Fibroblast of skin of left biceps (primary cell): ENCODE data around the gene SEMA3C.
"Not testable (repeated sequence)": the region's sequence is repeated elsewhere in the genome, so short reads cannot be mapped to it uniquely, and the experiment has no call there.

ENCODE experiments used
- DNase-seq, 2 experiments: peaks; one replicate each; pipeline ENCODE4 v3.0.0-alpha.2; 2013; ENCODE audit warnings: low read depth in 2 of 2

The SEMA3C gene

GRCh38 chr7:80926955-80927354 is 8.1 kb upstream of the SEMA3C start:
- DNase-seq: not testable (repeated sequence)

GRCh38 chr7:80924090-80924489 is 5.2 kb upstream of the SEMA3C start:
- DNase-seq: no peak

- no peak for DNase-seq
Measured at GRCh38 chr7:80923211-80923612, 4.4 kb upstream of the SEMA3C start.

- no peak for DNase-seq
Measured at GRCh38 chr7:80922253-80923049, 3.6 kb upstream of the SEMA3C start.

- DNase-seq: no peak
Measured at GRCh38 chr7:80921130-80921529, 2.3 kb upstream of the SEMA3C start.

- DNase-seq: no peak
Measured at GRCh38 chr7:80918399-80918798, 452 bp downstream of the SEMA3C start.

GRCh38 chr7:80916770-80917741 is 1.8 kb downstream of the SEMA3C start:
- DNase-seq: no peak

- DNase-seq: no peak
Measured at GRCh38 chr7:80910228-80910627, 8.6 kb downstream of the SEMA3C start.

- no peak for DNase-seq
Measured at GRCh38 chr7:80908360-80908797, 10.5 kb downstream of the SEMA3C start.

GRCh38 chr7:80907612-80908011 is 11.2 kb downstream of the SEMA3C start:
- DNase-seq: no peak

GRCh38 chr7:80907141-80907601 is 11.7 kb downstream of the SEMA3C start:
- DNase-seq: no peak

GRCh38 chr7:80905334-80905733 is 13.5 kb downstream of the SEMA3C start:
- no peak for DNase-seq

- no peak for DNase-seq
Measured at GRCh38 chr7:80902716-80903308, 16.0 kb downstream of the SEMA3C start.

GRCh38 chr7:80902019-80902418 is 16.8 kb downstream of the SEMA3C start:
- DNase-seq: no peak

- no peak for DNase-seq
Measured at GRCh38 chr7:80900583-80901576, 18.0 kb downstream of the SEMA3C start.

GRCh38 chr7:80896906-80897598 is 21.8 kb downstream of the SEMA3C start:
- DNase-seq: no peak

- DNase-seq: no peak
Measured at GRCh38 chr7:80895056-80895455, 23.8 kb downstream of the SEMA3C start.

- no peak for DNase-seq
Measured at GRCh38 chr7:80891259-80891544, 27.6 kb downstream of the SEMA3C start.

GRCh38 chr7:80890426-80891258 is 28.2 kb downstream of the SEMA3C start:
- DNase-seq: no peak

GRCh38 chr7:80889525-80889924 is 29.3 kb downstream of the SEMA3C start:
- no peak for DNase-seq
